Measurements from ENCODE around the gene SKOR2. TPM values are rescaled to one million over a fixed set of nuclear protein-coding genes. Genes with fewer than 3 reads are reported as not detected.

SKOR2 gene
- total and polyA plus RNA-seq, 2 of the 13 experiments (the other 11 are each of a cell fraction or from before 2014, with no cell fraction given): not detected

GRCh38 chr18:47263430-47264307 is 12.2 kb upstream of the SKOR2 start:
- intact Hi-C loops (cut with micrococcal nuclease; ENCODE audit: unreplicated experiment): no loop called here
- ChIA-PET CTCF (ENCODE audit: low intra/inter-chr PET ratio, low total read pairs) (no interaction called here), POLR2A (no interaction called here)
- in situ Hi-C loops (cut with HindIII; ENCODE audit: extremely low pct_ligation_motif_present, low pct_unique_long_range_greater_than_20kb): no loop called here
- Histone ChIP-seq H3K4me2 (ENCODE audit: low read depth, low read length) (no peak overlapping the region), H3K9ac (ENCODE audit: insufficient read depth, low read depth, low read length) (no peak overlapping the region), H3K4me3 (replicated peaks in 1 of 3; ENCODE audit: insufficient read depth in 1 of 3, low read depth in 2 of 3, low read length in 3 of 3) (no peak overlapping the region), H3K4me1 (ENCODE audit: insufficient read depth, low read length) (no peaks in the 10 kb centered on the region), H3K36me3 (replicated peaks in 1 of 2; ENCODE audit: control insufficient read depth in 1 of 2, insufficient read depth in 2 of 2, low read length in 2 of 2) (no peaks in the 10 kb centered on the region), H3K9me3 (ENCODE audit: low read length) (no peaks in the 10 kb centered on the region), H3K27ac (ENCODE audit: extremely low read length, insufficient read depth, low read length) (no peak overlapping the region), H2AFZ (ENCODE audit: low read length) (no peak overlapping the region), H3K27me3 (ENCODE audit: control insufficient read depth in 1 of 2, insufficient read depth in 2 of 2, low read length in 2 of 2) (peaks cover 1 to 13% of the 10 kb centered on the region in 2 experiments; a peak in 2 of 5 replicates), H3K79me2 (ENCODE audit: insufficient read depth, low read length) (no peaks in the 10 kb centered on the region), H4K20me1 (ENCODE audit: insufficient read depth, low read length) (no peaks in the 10 kb centered on the region; the same call in 1 of the 2 replicates)
- no TSS peak for BruUV-seq (replicated peaks)
- TF ChIP-seq PREB (CRISPR knock-in tag; IDR thresholded peaks at IDR 0.05): no peak
- TF ChIP-seq FOXA3 (CRISPR knock-in tag; IDR thresholded peaks at IDR 0.05): no peak
- no peak for FAIRE-seq
- ATAC-seq: no peak
- WGBS (ENCODE audit: low lambda C conversion rate): 65% methylated on average over 36 of the region's 69 CpGs
- no peak for DNase-seq (ENCODE audit: low spot score)

- no peak for ATAC-seq
- no peak for FAIRE-seq
- 65% methylated on average over 14 of the region's 16 CpGs for WGBS (ENCODE audit: low lambda C conversion rate)
- H3K9ac ChIP-seq (ENCODE audit: insufficient read depth, low read depth, low read length): no peak overlapping the region
- no peaks in the 10 kb centered on the region for H3K4me1 ChIP-seq (ENCODE audit: insufficient read depth, low read length)
- H3K36me3 ChIP-seq (replicated peaks in 1 of 2; ENCODE audit: control insufficient read depth in 1 of 2, insufficient read depth in 2 of 2, low read length in 2 of 2): no peaks in the 10 kb centered on the region
- POLR2A ChIA-PET: no interaction called here
- H2AFZ ChIP-seq (ENCODE audit: low read length): no peak overlapping the region
- no TSS peak for BruUV-seq (replicated peaks)
- H3K9me3 ChIP-seq (ENCODE audit: low read length): no peaks in the 10 kb centered on the region
- H3K4me2 ChIP-seq (ENCODE audit: low read depth, low read length): no peak overlapping the region
- no peaks in the 10 kb centered on the region; the same call in 1 of the 2 replicates for H4K20me1 ChIP-seq (ENCODE audit: insufficient read depth, low read length)
- in situ Hi-C loops (cut with HindIII; ENCODE audit: extremely low pct_ligation_motif_present, low pct_unique_long_range_greater_than_20kb): no loop called here
- CTCF ChIA-PET (ENCODE audit: low intra/inter-chr PET ratio, low total read pairs): no interaction called here
- TF ChIP-seq SOX6 (IDR thresholded peaks at IDR 0.05) (no peak), SOX6 (CRISPR knock-in tag; IDR thresholded peaks at IDR 0.05) (no peak), ZNF383 (CRISPR knock-in tag; IDR thresholded peaks at IDR 0.05; ENCODE audit: borderline replicate concordance) (no peak), RAD21 (CRISPR knock-in tag; IDR thresholded peaks at IDR 0.05) (no peak), SP5 (CRISPR knock-in tag; IDR thresholded peaks at IDR 0.05; ENCODE audit: borderline replicate concordance, low read depth) (no peak), ZNF616 (CRISPR knock-in tag; IDR thresholded peaks at IDR 0.05; ENCODE audit: low read depth) (no peak), CHCHD3 (CRISPR knock-in tag; IDR thresholded peaks at IDR 0.05) (no peak)
- intact Hi-C loops (cut with micrococcal nuclease; ENCODE audit: unreplicated experiment): no loop called here
- H3K27me3 ChIP-seq (ENCODE audit: control insufficient read depth in 1 of 2, insufficient read depth in 2 of 2, low read length in 2 of 2): peaks cover 1 to 13% of the 10 kb centered on the region in 2 experiments; a peak in 2 of 5 replicates
- no peak overlapping the region for H3K4me3 ChIP-seq (replicated peaks in 1 of 3; ENCODE audit: insufficient read depth in 1 of 3, low read depth in 2 of 3, low read length in 3 of 3)
- H3K79me2 ChIP-seq (ENCODE audit: insufficient read depth, low read length): no peaks in the 10 kb centered on the region
- no peak overlapping the region for H3K27ac ChIP-seq (ENCODE audit: extremely low read length, insufficient read depth, low read length)
- no peak for DNase-seq (ENCODE audit: low spot score)
These were observed 11.6 kb upstream of the SKOR2 start for GRCh38 chr18:47263150-47263429.

Data from HepG2 (cell line).